AG08396 (cell line): Measurements from ENCODE around the gene INSRR.

Experiments
- DNase-seq: peaks from one replicate; pipeline ENCODE4 v3.0.0; 2012; ENCODE audit warnings: low spot score, mixed read lengths

Gene INSRR

DNA sequence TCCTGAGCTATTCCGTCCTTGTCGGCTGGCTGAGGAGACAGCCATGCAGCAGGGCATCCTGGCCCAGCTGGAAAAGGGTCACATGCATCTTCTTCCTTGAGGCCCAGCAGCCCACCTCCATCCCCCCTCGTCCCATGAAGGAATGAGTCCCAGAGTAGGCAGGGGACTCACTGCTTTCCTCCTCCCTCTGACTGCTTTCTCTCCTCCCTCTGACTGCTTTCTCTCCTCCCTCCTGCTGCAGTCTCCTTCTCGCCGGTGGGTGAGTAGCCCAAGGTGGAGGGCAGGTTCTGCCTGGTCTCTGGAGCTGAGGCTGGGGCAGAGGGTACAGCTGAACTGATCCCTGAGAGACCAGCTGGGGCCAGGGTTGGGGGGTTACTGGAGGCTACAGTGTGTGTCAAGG is 15.2 kb upstream of the INSRR start:
- DNase-seq: no peak

DNA sequence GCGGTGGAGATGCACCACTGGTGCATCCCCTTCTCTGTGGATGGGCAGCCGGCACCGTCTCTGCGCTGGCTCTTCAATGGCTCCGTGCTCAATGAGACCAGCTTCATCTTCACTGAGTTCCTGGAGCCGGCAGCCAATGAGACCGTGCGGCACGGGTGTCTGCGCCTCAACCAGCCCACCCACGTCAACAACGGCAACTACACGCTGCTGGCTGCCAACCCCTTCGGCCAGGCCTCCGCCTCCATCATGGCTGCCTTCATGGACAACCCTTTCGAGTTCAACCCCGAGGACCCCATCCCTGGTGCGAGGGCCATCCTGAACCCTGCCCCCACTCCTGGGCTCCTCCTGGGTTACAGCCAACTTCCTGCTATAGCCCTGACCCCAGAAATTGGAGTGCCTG is 14.7 kb upstream of the INSRR start:
- no peak for DNase-seq

DNA sequence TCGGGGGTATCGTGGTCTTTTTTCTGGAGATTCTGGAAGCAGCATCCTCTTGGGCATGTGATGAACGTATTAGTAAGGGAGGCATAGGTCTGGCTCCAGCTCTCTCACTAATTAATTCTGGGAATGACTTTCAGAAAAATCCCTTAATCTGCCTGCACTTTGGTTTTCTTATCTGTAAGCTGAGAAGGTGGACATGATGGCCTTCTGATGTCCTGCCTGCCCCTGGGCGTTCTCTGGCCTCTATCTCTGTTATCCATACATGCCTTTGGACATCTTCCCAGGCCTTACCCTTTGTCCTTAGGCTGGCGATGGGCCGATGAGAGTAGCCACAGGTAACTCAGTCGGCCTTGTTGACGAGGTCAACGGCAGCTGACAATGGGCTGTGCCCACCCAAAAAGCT is 10.5 kb upstream of the INSRR start:
- no peak for DNase-seq

DNA sequence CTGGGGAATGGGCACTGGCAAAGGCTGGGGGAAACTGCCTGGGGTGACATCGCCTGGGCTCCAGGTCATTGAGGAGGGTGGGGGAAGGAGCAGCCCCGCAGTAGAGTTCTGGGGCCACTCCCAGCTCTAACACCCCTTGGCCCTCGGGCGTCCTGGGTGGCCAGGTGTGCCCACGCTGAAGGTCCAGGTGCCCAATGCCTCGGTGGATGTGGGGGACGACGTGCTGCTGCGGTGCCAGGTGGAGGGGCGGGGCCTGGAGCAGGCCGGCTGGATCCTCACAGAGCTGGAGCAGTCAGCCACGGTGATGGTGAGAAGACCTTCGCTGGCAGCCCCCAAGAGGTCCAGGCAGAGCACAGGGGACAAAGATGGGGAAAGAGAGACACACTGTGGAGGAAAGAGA is 9.4 kb upstream of the INSRR start:
- no peak for DNase-seq

DNA sequence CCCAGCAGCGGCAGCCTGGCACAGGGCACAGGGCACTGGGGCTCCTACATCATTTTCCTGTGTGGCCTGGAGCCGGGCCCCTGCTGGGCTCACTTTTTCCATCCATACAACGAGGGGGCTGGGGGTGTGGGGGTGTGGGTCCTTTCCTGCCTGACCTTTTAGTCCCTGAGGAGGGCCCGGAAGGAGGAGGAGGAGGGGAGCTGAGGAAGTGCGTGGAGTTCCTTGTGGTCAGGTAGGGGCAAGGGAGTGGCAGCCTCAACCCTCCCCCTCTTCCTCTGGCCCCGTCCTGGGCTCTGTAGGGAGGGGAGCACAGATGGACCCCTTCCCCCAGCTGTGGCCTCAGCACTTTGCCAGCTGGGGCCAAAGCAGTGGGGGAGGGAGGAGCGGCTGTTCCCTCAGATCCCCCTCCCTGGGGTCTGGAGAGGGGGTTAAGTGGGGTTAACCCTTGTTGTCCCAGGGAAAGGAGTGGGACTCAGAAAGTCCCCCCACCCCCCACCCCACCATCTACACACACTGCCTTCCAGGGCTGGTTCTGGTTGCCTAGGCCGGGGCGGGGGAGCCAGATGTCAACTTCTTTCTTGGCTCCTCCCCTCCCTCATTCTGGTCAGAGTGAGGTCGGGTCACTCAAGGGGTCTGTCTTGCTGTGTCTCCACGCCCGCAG is 7.5 kb upstream of the INSRR start:
- DNase-seq: no peak

DNA sequence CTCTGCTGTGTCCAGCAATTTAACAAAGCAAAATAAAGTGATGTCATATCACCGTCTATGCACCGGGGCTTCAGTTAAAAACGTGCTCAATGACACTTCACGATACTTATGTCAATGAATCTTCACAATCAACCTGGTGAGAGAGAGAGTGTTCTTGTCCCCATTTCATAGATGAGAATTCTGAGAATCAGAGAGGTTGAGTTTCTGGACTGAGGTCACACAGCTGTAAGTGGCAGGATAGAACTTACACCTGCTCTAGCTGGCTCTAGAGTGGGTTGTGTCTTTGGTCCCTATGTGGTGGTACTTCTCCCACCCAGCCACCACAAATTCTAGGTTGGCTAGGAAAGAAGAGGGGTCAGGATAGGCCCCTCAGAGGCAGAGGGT is 6.9 kb upstream of the INSRR start:
- no peak for DNase-seq

DNA sequence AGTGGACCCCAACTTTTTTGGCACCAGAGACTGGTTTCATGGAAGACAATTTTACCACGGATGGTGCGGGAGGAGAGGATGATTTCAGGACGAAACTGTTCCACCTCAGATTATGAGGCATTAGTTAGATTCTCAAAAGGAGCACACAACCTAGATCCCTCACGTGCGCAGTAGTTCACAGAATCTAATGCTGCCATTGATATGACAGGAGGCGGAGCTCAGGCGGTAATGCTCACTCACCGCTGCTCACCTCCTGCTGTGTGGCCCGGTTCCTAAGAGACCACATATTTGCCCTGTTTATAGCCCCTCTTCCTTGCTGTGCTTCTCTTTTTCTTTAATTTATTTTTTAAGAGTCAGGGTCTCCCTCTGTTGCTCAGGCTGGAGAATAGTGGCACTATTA is 6.3 kb upstream of the INSRR start:
- DNase-seq: no peak

DNA sequence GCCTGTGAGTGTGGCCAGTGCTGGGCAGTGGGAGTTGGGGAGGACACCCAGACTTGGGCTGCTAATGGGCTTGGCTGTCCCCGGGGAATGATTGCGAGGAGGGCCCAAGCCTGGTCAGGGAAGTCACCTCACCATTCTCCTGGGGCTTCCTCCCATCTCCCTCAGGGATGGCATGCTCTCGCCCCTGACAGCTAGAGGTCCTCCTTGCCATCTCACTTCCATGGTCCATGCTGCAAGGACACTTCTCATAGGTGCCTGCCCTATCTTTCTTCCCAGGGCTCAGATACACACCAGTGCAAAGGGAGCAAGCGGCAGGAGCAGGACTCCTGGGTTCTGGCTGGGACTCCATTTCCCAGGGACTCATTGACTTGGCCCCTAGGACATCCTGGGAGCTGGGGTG is 5.9 kb upstream of the INSRR start:
- DNase-seq: no peak

DNA sequence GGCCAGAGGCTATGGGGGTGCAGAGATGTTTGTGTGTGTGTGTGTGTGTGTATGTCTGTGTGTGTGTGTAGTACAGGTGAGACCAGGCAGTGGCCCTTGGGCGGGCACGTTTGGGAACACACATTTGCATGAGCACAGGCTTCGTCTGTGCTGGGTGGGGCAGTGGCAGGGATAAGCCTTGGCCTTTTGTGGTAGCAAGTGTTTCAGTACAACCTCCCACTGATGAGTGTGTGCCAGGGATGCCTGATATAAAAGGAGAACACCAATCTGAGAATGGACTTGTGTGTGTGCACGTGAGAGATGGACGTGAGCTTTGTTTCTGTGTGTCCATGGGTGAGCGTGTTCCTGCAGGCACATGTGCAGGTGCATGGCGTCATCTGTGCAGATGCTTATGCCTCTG is 4.7 kb upstream of the INSRR start:
- DNase-seq: no peak

DNA sequence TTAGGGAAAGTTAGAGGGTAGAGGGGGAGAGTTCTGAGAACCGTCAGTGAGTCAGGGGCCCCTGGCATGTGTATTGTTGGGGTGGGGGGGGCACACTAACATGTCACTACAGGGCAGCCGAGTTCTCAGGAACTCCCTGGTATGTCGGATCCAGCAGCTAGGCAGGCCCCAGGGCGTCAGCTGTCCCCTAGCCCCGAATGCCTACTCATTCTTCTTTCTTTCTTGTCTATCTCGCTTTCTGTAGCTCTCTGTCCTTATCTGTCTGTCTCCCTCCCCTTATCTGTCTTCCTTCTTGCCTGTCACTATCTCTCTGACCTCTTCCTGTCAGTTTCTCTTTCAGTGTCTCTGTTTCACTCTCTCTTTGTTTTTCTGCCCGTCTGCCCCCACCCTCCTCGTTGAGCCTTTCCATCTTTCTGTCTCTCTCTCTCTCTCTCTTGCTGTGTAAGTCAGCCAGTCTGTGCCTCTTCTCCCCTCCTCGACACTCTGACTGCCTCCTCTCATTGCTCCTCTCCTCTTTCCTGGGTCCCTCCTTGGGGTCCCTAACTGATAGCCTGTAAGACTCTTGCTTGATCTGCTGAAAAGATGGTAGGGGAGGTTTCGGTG is 4.2 kb upstream of the INSRR start:
- DNase-seq: no peak

DNA sequence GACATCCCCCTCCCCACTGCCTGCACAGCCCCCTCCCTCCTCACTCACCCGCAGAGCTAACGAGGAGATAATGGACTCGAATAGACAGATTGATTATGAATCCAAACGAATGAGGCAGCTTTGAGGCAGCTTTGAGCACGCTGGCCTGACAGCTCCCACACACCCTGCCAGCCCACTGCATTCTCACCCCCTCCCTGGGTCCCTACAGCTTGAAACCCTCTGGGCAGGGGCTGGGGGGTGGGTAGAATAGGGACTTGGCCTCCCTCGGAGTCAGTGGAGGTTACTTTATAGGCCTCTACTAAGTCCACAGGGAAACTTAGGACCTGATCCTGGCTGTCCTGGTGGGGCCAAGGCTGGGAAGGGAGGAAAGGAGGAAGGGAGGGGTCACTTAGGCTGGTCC is 3.7 kb upstream of the INSRR start:
- DNase-seq: no peak

DNA sequence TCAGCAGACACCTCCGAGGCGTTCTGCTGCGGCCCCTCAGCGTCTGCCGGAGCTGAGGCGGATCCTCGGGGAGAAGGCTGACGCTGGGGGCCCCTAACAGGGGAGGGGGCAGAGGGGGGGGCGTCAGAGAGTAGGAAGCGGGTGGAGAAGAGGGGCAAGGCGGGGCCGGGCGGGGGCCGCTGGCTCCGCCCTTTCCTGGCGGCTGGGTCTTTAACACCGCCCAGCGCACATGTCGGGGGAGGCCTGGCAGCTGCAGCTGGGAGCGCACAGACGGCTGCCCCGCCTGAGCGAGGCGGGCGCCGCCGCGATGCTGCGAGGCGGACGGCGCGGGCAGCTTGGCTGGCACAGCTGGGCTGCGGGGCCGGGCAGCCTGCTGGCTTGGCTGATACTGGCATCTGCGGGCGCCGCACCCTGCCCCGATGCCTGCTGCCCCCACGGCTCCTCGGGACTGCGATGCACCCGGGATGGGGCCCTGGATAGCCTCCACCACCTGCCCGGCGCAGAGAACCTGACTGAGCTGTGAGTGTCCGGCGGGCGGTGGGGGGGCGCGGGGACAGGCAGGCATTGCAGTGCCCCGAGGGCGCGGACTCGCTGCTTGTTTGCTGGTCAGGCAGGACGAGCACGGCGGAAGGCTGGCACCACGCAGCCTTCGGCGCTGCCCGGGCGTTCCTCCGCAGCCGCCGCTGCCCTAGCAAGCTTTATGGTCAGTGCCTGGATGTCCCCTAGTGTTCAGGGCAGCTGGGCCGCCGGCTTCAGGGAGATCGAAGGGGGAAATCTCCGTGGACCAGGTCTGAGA is 1.9 kb upstream of the INSRR start, which contains the start of gene NTRK1:
Gene NTRK1, plus strand, starts transcription at position 238 of the 796 bp plus-strand sequence. Its CDS starts 70 bp downstream, at position 308.
- peak; percentile 56 for DNase-seq

DNA sequence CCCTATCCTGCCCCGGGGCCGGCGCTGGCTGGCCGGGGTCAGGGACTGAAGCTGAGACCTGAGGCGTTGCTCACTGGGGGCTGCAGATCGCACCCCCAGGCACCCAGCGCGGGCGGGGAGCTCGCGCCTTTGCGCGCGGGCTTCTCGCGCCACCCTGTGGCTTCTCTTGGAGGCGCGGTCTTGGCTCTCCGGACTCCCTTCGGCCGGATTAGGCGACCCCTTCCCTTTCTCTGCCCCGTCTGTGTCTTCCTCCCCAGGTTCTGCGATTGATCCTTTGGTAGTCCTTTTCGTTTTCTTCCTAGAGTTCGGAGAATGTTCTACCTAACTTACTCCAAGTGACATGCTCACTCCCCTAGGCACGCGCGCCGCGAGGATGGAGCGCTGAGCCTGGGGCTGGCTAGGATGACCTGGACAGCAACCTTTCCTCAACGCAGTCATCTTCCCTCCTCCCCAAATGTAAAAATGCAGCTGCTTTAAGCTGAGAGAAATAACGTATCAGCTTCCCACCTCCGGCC is 1.3 kb upstream of the INSRR start:
- DNase-seq: peak; percentile 84

DNA sequence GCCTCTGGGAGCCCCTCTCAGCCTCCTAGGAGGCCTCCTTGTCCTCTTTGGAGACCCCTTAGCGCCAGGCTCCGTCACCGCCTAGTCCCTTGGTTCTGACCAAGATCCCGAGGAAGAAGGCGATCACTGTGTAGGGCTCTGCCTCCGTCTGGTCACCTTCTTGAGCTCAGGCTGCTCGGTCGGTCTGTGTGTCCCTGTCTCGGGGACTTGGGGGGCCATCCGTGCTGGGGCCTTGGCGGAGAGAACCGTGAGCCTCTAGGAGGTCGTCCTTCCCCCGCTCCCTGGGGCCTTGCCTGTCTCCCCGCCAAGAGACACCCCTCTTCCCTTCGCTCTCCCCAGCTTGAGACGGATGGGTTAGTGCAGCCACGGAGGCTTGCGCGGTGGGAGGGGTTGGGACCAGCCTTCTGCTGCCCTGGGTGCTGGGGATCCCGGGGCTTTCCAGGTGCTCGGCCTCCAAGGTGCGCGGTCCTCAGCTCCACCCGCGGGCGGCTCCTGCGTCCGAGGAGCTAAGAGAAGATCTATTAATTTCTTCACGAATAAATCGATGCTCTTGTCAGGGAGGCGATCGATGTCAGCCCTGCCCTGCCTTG is 701 bp upstream of the INSRR start:
- peak; percentile 57 for DNase-seq

DNA sequence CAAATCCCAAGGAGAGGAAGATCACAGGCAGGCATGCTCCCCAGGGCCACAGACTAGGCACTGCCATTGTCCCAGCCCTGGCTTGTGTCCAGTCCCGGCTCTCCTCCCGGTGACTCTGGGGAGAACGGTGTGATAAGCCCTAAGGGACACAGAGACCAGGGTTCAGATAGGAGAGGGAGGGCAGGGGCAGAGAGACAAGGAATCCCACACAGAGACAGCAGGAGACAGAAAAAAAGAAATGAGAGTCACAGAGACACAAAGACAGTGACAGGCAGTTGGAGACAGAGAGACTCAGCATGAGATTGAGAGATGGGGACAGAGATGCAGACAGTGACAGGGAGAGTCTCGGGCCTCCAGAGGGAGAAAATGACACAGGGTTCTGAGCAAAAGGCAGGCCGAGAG is 361 bp downstream of the INSRR start:
- no peak for DNase-seq

DNA sequence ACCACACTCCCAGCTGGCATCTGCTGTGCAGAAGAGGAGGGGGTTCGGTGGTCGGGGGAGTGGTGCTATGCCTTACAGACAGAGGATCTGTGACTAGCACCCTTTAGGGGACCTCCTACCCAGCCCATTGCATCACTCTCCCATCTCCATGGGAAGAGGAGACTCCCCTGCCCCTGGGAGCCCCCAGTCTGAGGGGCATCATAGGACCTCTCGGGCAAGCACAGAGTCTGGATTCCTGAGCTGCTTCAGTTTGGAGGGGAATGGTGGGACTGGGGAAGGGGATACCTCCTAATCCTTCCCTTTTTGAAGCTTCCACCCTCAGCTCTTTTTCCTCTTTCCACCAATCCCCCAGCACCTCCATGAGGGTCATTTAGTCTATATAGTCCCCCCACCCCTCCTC is 1.4 kb downstream of the INSRR start:
- no peak for DNase-seq

DNA sequence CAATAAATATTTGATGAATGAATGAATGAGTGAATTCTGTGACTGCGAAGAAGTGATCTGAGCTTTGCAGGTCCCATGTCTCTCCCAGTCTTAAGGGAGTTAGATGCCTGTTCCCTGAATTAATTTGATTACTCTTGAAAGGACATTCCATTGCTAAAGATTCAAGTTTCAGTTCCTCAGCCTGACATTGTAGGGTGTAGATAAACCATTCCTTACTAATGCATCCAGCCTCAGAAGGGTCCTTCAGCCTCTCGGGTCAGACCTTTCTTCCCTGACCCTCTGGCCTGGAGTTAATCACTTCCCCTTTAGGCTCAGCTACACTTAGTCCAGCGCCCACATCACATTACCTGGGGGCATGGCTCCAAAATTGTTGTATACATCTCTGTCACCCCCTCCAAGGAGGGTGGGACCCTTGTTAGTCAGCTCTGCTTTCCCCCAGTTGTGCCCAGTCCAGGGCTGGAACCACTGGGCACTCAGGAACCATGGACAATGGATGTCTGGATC is 2.6 kb downstream of the INSRR start:
- DNase-seq: no peak

DNA sequence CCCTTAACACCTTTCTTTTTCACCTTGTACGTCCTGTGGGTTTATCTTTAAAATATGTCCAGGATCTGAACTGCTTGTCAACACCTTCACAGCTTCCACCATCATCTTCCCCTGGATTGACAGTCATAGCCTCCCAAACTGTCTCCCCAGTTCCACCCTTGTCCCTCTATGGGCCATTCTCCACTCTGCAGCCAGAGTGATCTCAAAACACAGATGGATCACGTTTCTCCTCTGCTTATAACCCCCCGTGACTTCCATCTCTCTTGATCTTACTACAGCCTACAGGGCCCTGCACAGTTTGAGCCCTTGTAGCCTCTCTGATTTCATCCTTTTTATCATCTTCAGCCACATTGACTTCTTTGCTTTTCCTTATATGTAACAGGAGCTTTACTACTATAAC is 4.3 kb downstream of the INSRR start:
- no peak for DNase-seq

DNA sequence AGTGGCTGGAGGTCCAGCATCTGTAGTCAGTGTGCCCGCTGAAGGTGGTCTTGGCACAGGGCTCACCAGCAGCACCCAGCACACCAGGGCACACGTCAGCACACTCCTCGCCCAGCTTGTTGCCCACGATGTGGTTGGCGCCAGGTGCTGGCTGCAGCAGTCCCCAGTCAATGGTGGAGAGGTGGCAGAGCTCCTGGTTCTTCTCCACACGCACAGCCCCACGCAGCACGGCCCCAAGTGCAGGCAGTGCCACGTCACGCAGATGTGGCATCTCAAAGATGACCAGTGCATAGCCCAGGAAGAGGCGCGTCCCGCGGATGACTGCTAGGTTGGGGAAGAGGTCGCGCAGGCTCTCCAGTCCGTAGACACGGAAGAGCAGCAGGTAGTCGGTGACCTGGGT is 5.2 kb downstream of the INSRR start:
- no peak for DNase-seq

DNA sequence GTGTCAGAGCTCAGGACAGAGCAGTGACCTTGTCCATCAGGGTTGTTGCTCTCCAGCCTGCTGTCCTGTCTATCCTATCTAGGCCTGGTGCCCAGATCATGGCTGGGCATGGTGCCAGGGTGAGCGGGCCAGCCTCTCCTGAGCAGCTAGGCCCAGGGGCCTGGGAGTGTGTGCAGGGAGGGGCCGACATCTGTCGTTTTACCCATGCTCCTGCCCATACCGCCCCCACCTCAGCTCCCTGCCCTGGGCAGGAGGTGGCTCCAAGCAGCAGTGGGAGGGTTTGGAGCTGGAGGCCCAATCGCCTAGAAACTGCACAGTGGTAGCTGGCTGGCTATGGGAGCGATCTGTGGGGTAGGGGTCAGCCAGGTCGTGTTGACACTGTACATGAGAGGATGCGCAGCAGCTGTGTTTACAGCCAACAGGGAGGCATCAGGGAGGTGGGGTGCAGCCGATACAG is 6.5 kb downstream of the INSRR start:
- no peak for DNase-seq

DNA sequence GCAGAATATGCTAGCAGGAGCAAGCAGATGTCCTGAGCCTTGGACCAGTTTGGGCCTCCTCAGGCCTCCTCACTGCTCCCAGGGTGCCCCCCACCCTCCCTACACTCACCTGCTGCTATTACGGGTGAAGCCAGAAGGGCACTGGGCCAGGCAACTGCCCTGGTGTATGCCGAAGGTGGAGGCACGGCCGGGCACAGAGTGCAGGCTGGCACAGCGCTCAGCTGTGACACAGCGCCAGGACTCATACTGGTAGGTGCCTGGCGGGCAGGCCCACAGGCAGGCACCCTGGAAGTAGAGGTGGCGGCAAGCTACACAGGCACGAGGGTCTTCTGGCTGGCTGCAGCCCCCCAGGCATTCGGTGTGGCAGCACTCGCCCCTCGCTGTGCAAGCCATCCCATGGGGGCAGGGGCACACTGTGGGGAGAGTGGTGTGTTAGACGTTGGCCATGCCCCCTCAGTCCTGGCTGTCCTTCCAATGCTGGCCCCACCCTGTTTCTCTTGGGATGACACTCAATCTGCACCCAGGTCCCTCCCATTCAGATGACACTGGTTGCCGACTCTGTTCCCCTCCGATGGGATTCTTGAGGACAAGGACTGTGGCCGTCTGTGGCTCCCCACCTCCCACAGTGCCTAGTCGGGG is 7.0 kb downstream of the INSRR start:
- no peak for DNase-seq

DNA sequence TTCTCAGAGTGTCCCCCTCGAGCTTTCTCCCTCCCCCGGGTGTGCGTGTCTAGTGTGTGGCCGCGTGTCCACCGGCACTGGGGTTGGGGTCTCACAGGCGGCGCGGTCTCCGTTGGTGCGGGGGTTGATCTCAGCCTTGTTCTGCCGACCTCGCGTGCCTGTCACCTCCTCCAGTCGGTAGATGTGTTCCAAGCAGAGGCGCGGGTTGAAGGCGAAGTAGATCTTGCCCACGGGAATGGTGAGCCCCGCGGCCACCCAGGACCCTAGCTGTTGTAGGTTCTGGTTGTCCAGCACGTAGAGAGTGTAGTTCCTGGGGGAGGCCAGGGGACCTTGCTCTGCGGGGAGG is 9.8 kb downstream of the INSRR start:
- no peak for DNase-seq
